Heart right ventricle (tissue), 16 donors: Measurements from ENCODE around the gene SLC26A6. TPM values are rescaled to one million over a fixed set of nuclear protein-coding genes. Genes with fewer than 3 reads are reported as not detected.

Experiments
- ATAC-seq, 8 donors: fragments of 200-7000 bp; cut with Tn5 transposase; one replicate each; pipeline ENCODE4 v1.9.1; 2020; ENCODE audit warnings: mild to moderate bottlenecking in 8 of 8, moderate library complexity in 8 of 8, moderate number of reproducible peaks in 1 of 8
- DNase-seq, 2 donors: peaks; one replicate each; pipeline ENCODE4 v3.0.0-alpha.2; 2020
- H3K27ac ChIP-seq, 10 donors: fragments of 200-600 bp; sonication (generic) in 2 of 10; one replicate each; pipeline versions ENCODE4 v1.5.0 to v1.8.0; 2020 to 2022; ENCODE audit warnings: mild to moderate bottlenecking in 3 of 10
- H3K27me3 ChIP-seq, 7 donors: fragments of 200-600 bp; one replicate each; pipeline ENCODE4 v1.8.0; 2021 to 2022; ENCODE audit warnings: mild to moderate bottlenecking in 2 of 7
- H3K36me3 ChIP-seq, 9 donors: fragments of 200-600 bp; sonication (generic) in 1 of 9; one replicate each; pipeline versions ENCODE4 v1.5.0 to v1.8.0; 2020 to 2022; ENCODE audit warnings: mild to moderate bottlenecking in 2 of 9
- H3K4me1 ChIP-seq, 9 donors: fragments of 200-600 bp; sonication (generic) in 1 of 9; one replicate each; pipeline versions ENCODE4 v1.5.0 to v1.8.0; 2020 to 2022; ENCODE audit warnings: mild to moderate bottlenecking in 4 of 9
- H3K4me3 ChIP-seq, 10 donors: fragments of 200-600 bp; sonication (generic) in 2 of 10; one replicate each; pipeline versions ENCODE4 v1.5.0 to v1.8.0; 2020 to 2022; ENCODE audit warnings: mild to moderate bottlenecking in 7 of 10, moderate library complexity in 2 of 10
- H3K9me3 ChIP-seq, 11 donors: fragments of 200-600 bp in 10 of 11; sonication (generic) in 2 of 11; one replicate each; pipeline versions ENCODE4 v1.5.0 to v1.8.0; 2013 to 2022; ENCODE audit warnings: mild to moderate bottlenecking in 2 of 11, control low read depth in 1 of 11, moderate library complexity in 1 of 11
- WGBS, 2 donors: extraction: QIAGEN DNeasy Blood & Tissue Kit; methylation state at CpG; one replicate each; pipeline ENCODE4 v1.1.7; 2013; ENCODE audit warnings: inconsistent platforms in 1 of 2; 5-methylcytosine and 5-hydroxymethylcytosine counted together
- intact Hi-C, 10 donors: fragments of 100-400 bp; cut with DNase I; formaldehyde crosslinking; loops; one replicate each; pipeline versions ENCODE4 v1.11.1 to v1.14.2; 2022
- polyA plus RNA-seq, 2 donors: library from polyadenylated mRNA; stranded (reverse); fragments of 200-250 nt; gene quantifications; one replicate each; pipeline ENCODE4 v1.2.3, GENCODE V29; 2013
- total RNA-seq, 10 donors: library from RNA; stranded (reverse); fragmentation: NEBNext Ultra II Directional in 3 of 10; extraction: Animal tissue kit (Norgen Biotek cat#: 25700) in 3 of 10; gene quantifications; one replicate each; pipeline versions ENCODE4 v1.2.1 to v1.2.4, GENCODE V29; 2021 to 2023
- TF ChIP-seq, protein P1 (sequence below), 9 donors: fragments of 200-600 bp; sonication (generic) in 2 of 9; IDR thresholded peaks; one replicate each; pipeline versions ENCODE4 v1.5.0 to v1.8.0; 2021 to 2022; ENCODE audit warnings: antibody characterized with exemption in 9 of 9, mild to moderate bottlenecking in 5 of 9, moderate library complexity in 1 of 9
- donor health status: Arrhythmogenic right ventricular cardiomyopathy.
- donor health status: ischemic (EF 13 %, LVEDD 7.1; RV severe dilation, severe dysfunction).
- donor health status: healthy with polysubstance abuse.
- donor health status: DM: no; HTN: yes; CAD: no.
- donor health status: DM: no; HTN: no; CAD: no.
- donor health status: ischemic (EF 25% LVEDD 6.9; RV normal size, moderate dysfunction).
- donor health status: ischemic (EF 25% LVEDD 5.7; RV mildly dilated, moderate dysfunction).
- donor health status: healthy.
- donor health status: DM: yes; HTN: yes; CAD: no.
- donor health status: Ischemic cardiomyopathy.
- donor health status: ischemic (EF 35%, LVEDD 5.7; RV mildly dilated, moderate dysfunction).
- donor health status: nonischemic (EF 11% LVEDD 7.7; RV severe dilation, severe dysfunction).
- donor health status: DM: yes; HTN: yes; CAD: no.
- donor health status: PGD.
- donor health status: ischemic (EF 29% LVEDD 5.4; RV normal size, mild dysfunction).
- donor health status: nonischemic (EF 23%, LVEDD 6.1; RV moderate dilation, normal function).

The SLC26A6 gene
- total and polyA plus RNA-seq, 12 donors: 5.2 to 25.4 (median 10.3) TPM

DNA sequence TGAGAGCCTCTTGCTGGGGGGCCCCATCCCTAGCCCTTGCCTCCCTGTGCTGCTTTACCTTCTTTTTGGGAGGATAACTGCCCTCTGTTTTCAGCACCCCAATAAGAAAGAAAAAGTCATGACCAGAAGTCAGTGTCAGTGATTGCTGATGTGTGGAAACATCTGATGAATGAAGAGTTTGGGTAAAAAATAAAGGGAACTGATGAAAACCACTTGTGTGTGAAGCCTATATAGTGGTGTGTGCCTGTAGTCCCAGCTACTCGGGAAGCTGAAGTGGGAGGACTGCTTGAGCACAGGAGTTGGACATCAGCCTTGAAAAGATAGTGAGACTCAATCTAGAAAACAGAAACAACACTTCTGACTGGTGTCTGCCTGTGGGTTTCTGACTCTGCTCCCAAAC lies 37.3 kb upstream of the SLC26A6 start:
- TF ChIP-seq, protein P1, sequence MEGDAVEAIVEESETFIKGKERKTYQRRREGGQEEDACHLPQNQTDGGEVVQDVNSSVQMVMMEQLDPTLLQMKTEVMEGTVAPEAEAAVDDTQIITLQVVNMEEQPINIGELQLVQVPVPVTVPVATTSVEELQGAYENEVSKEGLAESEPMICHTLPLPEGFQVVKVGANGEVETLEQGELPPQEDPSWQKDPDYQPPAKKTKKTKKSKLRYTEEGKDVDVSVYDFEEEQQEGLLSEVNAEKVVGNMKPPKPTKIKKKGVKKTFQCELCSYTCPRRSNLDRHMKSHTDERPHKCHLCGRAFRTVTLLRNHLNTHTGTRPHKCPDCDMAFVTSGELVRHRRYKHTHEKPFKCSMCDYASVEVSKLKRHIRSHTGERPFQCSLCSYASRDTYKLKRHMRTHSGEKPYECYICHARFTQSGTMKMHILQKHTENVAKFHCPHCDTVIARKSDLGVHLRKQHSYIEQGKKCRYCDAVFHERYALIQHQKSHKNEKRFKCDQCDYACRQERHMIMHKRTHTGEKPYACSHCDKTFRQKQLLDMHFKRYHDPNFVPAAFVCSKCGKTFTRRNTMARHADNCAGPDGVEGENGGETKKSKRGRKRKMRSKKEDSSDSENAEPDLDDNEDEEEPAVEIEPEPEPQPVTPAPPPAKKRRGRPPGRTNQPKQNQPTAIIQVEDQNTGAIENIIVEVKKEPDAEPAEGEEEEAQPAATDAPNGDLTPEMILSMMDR (IDR thresholded peaks at IDR 0.05): no peak
- 53 to 54% methylated on average over 1 of the region's 1 CpG for WGBS, 2 donors
- peaks cover 0 to 69% (median 16%) of the 10 kb centered on the region in 9 donors for H3K36me3 ChIP-seq
- no peak overlapping the region for H3K4me3 ChIP-seq
- H3K27me3 ChIP-seq: no peaks in the 10 kb centered on the region
- ATAC-seq: no peak
- no peak for DNase-seq
- no peaks in the 10 kb centered on the region for H3K4me1 ChIP-seq
- H3K27ac ChIP-seq: no peak overlapping the region
- no peaks in the 10 kb centered on the region for H3K9me3 ChIP-seq
- intact Hi-C loops: no loop called here

GRCh38 chr3:48664929-48665328 lies 29.7 kb upstream of the SLC26A6 start:
- Histone ChIP-seq H3K9me3 (no peaks in the 10 kb centered on the region), H3K27ac (no peak overlapping the region), H3K4me1 (peaks cover 4 to 32% (median 23%) of the 10 kb centered on the region in 9 donors), H3K4me3 (no peak overlapping the region), H3K27me3 (peaks cover 0 to 45% (median 14%) of the 10 kb centered on the region in 7 donors), H3K36me3 (peaks cover 0 to 16% (median 0%) of the 10 kb centered on the region in 9 donors)
- DNase-seq: no peak
- intact Hi-C loops: no loop called here
- ATAC-seq: no peak
- WGBS, 2 donors: 71 to 82% methylated on average over 4 of the region's 4 CpGs
- TF ChIP-seq, protein P1 (IDR thresholded peaks at IDR 0.05): no peak

DNA sequence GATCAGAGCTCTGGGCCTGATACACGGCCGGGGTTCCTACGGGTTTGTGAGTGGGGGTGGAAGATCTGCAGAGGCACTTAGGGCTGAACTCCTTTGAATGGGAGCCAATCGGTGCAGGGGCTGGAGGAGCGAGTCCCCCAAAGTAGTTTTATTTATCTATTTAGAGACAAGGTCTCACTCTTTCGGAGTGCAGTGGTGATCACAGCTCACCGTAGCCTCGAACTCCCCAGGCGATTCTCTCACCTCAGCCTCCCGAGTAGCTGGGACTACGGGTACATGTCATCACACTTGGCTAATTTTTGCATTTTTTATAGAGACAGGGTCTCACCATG lies 29.0 kb upstream of the SLC26A6 start:
- Histone ChIP-seq H3K9me3 (no peaks in the 10 kb centered on the region), H3K27ac (peak overlapping the region in 4 of 10 donors; percentile 79 to 90 (median 85)), H3K27me3 (peaks cover 0 to 45% (median 14%) of the 10 kb centered on the region in 7 donors), H3K36me3 (peaks cover 0 to 16% (median 0%) of the 10 kb centered on the region in 9 donors), H3K4me1 (peaks cover 4 to 32% (median 23%) of the 10 kb centered on the region in 9 donors), H3K4me3 (peak overlapping the region in 7 of 10 donors; percentile 28 to 70 (median 64))
- ATAC-seq: no peak
- TF ChIP-seq, protein P1 (IDR thresholded peaks at IDR 0.05): peak in 2 of 9 donors; percentile 7 to 10
- DNase-seq: no peak
- intact Hi-C loops: no loop called here
- WGBS, 2 donors: 57 to 60% methylated on average over 11 of the region's 11 CpGs

- Histone ChIP-seq H3K9me3 (no peaks in the 10 kb centered on the region), H3K27ac (peak overlapping the region in 8 of 10 donors; percentile 52 to 90 (median 79)), H3K27me3 (peaks cover 0 to 45% (median 14%) of the 10 kb centered on the region in 7 donors), H3K4me1 (peaks cover 4 to 32% (median 23%) of the 10 kb centered on the region in 9 donors), H3K4me3 (peak overlapping the region; percentile 28 to 70 (median 58)), H3K36me3 (peaks cover 0 to 16% (median 0%) of the 10 kb centered on the region in 9 donors)
- ATAC-seq: peak; percentile 84 to 94 (median 90)
- TF ChIP-seq, protein P1 (IDR thresholded peaks at IDR 0.05): peak; percentile 37 to 82 (median 74)
- intact Hi-C loops: no loop called here
- WGBS, 2 donors: 1% methylated on average over 66 of the region's 66 CpGs
- DNase-seq: peak; percentile 84 to 91
Observed at GRCh38 chr3:48663489-48664312, 28.4 kb upstream of the SLC26A6 start.
